Measurements from ENCODE around the gene C20orf173.

Gene C20orf173

GRCh38 chr20:35568645-35569044 lies 39.2 kb upstream of the C20orf173 start:
- no peaks in the 10 kb centered on the region for H4K20me1 ChIP-seq (ENCODE audit: low read depth, low read length)
- H3K4me3 ChIP-seq (ENCODE audit: insufficient read depth, low read length, poor library complexity, severe bottlenecking), result no peak overlapping the region
- H2AFZ ChIP-seq (ENCODE audit: low read depth, low read length, severe bottlenecking), result no peak overlapping the region
- no peaks in the 10 kb centered on the region for H3K9me2 ChIP-seq (replicated peaks; ENCODE audit: insufficient read depth, low read length)
- H3F3A ChIP-seq (ENCODE audit: insufficient read depth), result no peaks in the 10 kb centered on the region
- TF ChIP-seq CTCF (IDR thresholded peaks at IDR 0.05; ENCODE audit: insufficient read depth, low read length, poor library complexity, severe bottlenecking) (no peak), EZH2phosphoT487 (conservative IDR thresholded peaks at IDR 0.05; ENCODE audit: low read length) (no peak)
- no peak overlapping the region for H3K4me2 ChIP-seq (ENCODE audit: low read depth, low read length, poor library complexity, severe bottlenecking)
- H3K9me3 ChIP-seq (ENCODE audit: insufficient read depth, low read length), result no peaks in the 10 kb centered on the region
- H3K9ac ChIP-seq (ENCODE audit: low read length), result no peak overlapping the region
- no peak overlapping the region for H3K27ac ChIP-seq (ENCODE audit: low read depth, low read length)
- H3K27me3 ChIP-seq (ENCODE audit: low read length), result no peaks in the 10 kb centered on the region
- no peaks in the 10 kb centered on the region for H3K36me3 ChIP-seq (ENCODE audit: low read length)
- no peaks in the 10 kb centered on the region for H3K79me2 ChIP-seq (ENCODE audit: insufficient read depth, low read length)

GRCh38 chr20:35564905-35565304 lies 35.5 kb upstream of the C20orf173 start:
- Histone ChIP-seq H3K9me2 (replicated peaks; ENCODE audit: insufficient read depth, low read length) (no peaks in the 10 kb centered on the region), H3K4me3 (ENCODE audit: insufficient read depth, low read length, poor library complexity, severe bottlenecking) (no peak overlapping the region), H3K36me3 (ENCODE audit: low read length) (no peaks in the 10 kb centered on the region), H3K27me3 (ENCODE audit: low read length) (no peaks in the 10 kb centered on the region), H3F3A (ENCODE audit: insufficient read depth) (no peaks in the 10 kb centered on the region), H3K79me2 (ENCODE audit: insufficient read depth, low read length) (no peaks in the 10 kb centered on the region), H3K9me3 (ENCODE audit: insufficient read depth, low read length) (no peaks in the 10 kb centered on the region), H3K27ac (ENCODE audit: low read depth, low read length) (no peak overlapping the region), H2AFZ (ENCODE audit: low read depth, low read length, severe bottlenecking) (no peak overlapping the region), H3K9ac (ENCODE audit: low read length) (no peak overlapping the region), H4K20me1 (ENCODE audit: low read depth, low read length) (no peaks in the 10 kb centered on the region), H3K4me2 (ENCODE audit: low read depth, low read length, poor library complexity, severe bottlenecking) (no peak overlapping the region)
- TF ChIP-seq EZH2phosphoT487 (conservative IDR thresholded peaks at IDR 0.05; ENCODE audit: low read length) (no peak), CTCF (IDR thresholded peaks at IDR 0.05; ENCODE audit: insufficient read depth, low read length, poor library complexity, severe bottlenecking) (no peak)

GRCh38 chr20:35563834-35564233 lies 34.4 kb upstream of the C20orf173 start:
- Histone ChIP-seq H2AFZ (ENCODE audit: low read depth, low read length, severe bottlenecking) (no peak overlapping the region), H3K36me3 (ENCODE audit: low read length) (no peaks in the 10 kb centered on the region), H3K4me3 (ENCODE audit: insufficient read depth, low read length, poor library complexity, severe bottlenecking) (no peak overlapping the region), H3K27ac (ENCODE audit: low read depth, low read length) (no peak overlapping the region), H3K9me3 (ENCODE audit: insufficient read depth, low read length) (no peaks in the 10 kb centered on the region), H4K20me1 (ENCODE audit: low read depth, low read length) (no peaks in the 10 kb centered on the region), H3K79me2 (ENCODE audit: insufficient read depth, low read length) (no peaks in the 10 kb centered on the region), H3K4me2 (ENCODE audit: low read depth, low read length, poor library complexity, severe bottlenecking) (no peak overlapping the region), H3K9ac (ENCODE audit: low read length) (no peak overlapping the region), H3F3A (ENCODE audit: insufficient read depth) (no peaks in the 10 kb centered on the region), H3K27me3 (ENCODE audit: low read length) (no peaks in the 10 kb centered on the region), H3K9me2 (replicated peaks; ENCODE audit: insufficient read depth, low read length) (no peaks in the 10 kb centered on the region)
- TF ChIP-seq EZH2phosphoT487 (conservative IDR thresholded peaks at IDR 0.05; ENCODE audit: low read length) (no peak), CTCF (IDR thresholded peaks at IDR 0.05; ENCODE audit: insufficient read depth, low read length, poor library complexity, severe bottlenecking) (no peak)

All from SU-DHL-6 (cell line).